Upper lobe of right lung (tissue), 1 donor: ENCODE results near the gene CYP2A13. TPM values are rescaled to one million over a fixed set of nuclear protein-coding genes. Genes with fewer than 3 reads are reported as not detected.
"Not testable (repeated sequence)": the region's sequence is repeated elsewhere in the genome, so short reads cannot be mapped to it uniquely, and the experiment has no call there.

Source experiments
- ATAC-seq: fragments of 200-7000 bp; cut with Tn5 transposase; one replicate; pipeline ENCODE4 v1.9.1; 2020; ENCODE audit warnings: mild to moderate bottlenecking, moderate library complexity
- DNase-seq: peaks from one replicate; pipeline ENCODE4 v3.0.0-alpha.2; 2020
- H3K27ac ChIP-seq: fragments of 200-600 bp; one replicate; pipeline ENCODE4 v1.8.0; 2022
- H3K27me3 ChIP-seq: fragments of 200-600 bp; one replicate; pipeline ENCODE4 v1.8.0; 2022; ENCODE audit warnings: mild to moderate bottlenecking
- H3K36me3 ChIP-seq: fragments of 200-600 bp; one replicate; pipeline ENCODE4 v1.8.0; 2022
- H3K4me1 ChIP-seq: fragments of 200-600 bp; one replicate; pipeline ENCODE4 v1.8.0; 2022
- H3K4me3 ChIP-seq: fragments of 200-600 bp; one replicate; pipeline ENCODE4 v1.8.0; 2022; ENCODE audit warnings: mild to moderate bottlenecking
- H3K9me3 ChIP-seq: fragments of 200-600 bp; one replicate; pipeline ENCODE4 v1.8.0; 2022
- CTCF ChIP-seq: fragments of 200-600 bp; IDR thresholded peaks from one replicate; pipeline ENCODE4 v1.8.0; 2022; ENCODE audit warnings: antibody characterized with exemption
- intact Hi-C: fragments of 100-400 bp; cut with DNase I; formaldehyde crosslinking; loops from one replicate; pipeline ENCODE4 v1.11.0; 2022
- total RNA-seq: library from RNA; stranded (reverse); fragmentation: NEBNext Ultra II Directional; extraction: Animal tissue kit (Norgen Biotek cat#: 25700); gene quantifications from one replicate; pipeline ENCODE4 v1.2.1, GENCODE V29; 2021
- donor health status: DM: no; HTN: yes; CAD: no; lungs with severe emphysema.

The CYP2A13 gene
- total RNA-seq, 1 donor from 2014 or later = not detected

GRCh38 chr19:41097302-41097701, 9.1 kb downstream of the CYP2A13 start:
- no peak for TF ChIP-seq CTCF
- Histone ChIP-seq H3K27me3 (no peaks in the 10 kb centered on the region), H3K36me3 (no peaks in the 10 kb centered on the region), H3K4me1 (no peaks in the 10 kb centered on the region), H3K9me3 (no peaks in the 10 kb centered on the region), H3K4me3 (no peak overlapping the region), H3K27ac (no peak overlapping the region)
- DNase-seq = no peak
- ATAC-seq = no peak
- intact Hi-C loops = no loop called here

- no peak for TF ChIP-seq CTCF
- DNase-seq = no peak
- no peaks in the 10 kb centered on the region for H3K4me1 ChIP-seq
- no peaks in the 10 kb centered on the region for H3K9me3 ChIP-seq
- H3K36me3 ChIP-seq = no peaks in the 10 kb centered on the region
- no peak overlapping the region for H3K27ac ChIP-seq
- intact Hi-C loops = no loop called here
- H3K27me3 ChIP-seq = no peaks in the 10 kb centered on the region
- no peak overlapping the region for H3K4me3 ChIP-seq
- no peak for ATAC-seq
Observed at GRCh38 chr19:41098762-41099161, 10.5 kb downstream of the CYP2A13 start.

GRCh38 chr19:41102210-41102609, 14.0 kb downstream of the CYP2A13 start:
- H3K4me3 ChIP-seq, ATAC-seq, H3K27ac ChIP-seq, H3K4me1 ChIP-seq, H3K27me3 ChIP-seq, intact Hi-C loops, DNase-seq, H3K36me3 ChIP-seq, H3K9me3 ChIP-seq: not testable (repeated sequence)

- intact Hi-C loops = no loop called here
- Histone ChIP-seq H3K9me3 (no peaks in the 10 kb centered on the region), H3K27ac (no peak overlapping the region), H3K27me3 (no peaks in the 10 kb centered on the region), H3K4me1 (no peaks in the 10 kb centered on the region), H3K36me3 (no peaks in the 10 kb centered on the region), H3K4me3 (no peak overlapping the region)
- no peak for TF ChIP-seq CTCF
- ATAC-seq (no peak), DNase-seq (no peak)
Observed at GRCh38 chr19:41106177-41106576, 17.9 kb downstream of the CYP2A13 start.

- no peak for TF ChIP-seq CTCF
- Histone ChIP-seq H3K36me3 (no peaks in the 10 kb centered on the region), H3K9me3 (no peaks in the 10 kb centered on the region), H3K27ac (no peak overlapping the region), H3K4me3 (no peak overlapping the region), H3K27me3 (no peaks in the 10 kb centered on the region), H3K4me1 (no peaks in the 10 kb centered on the region)
- DNase-seq = no peak
- intact Hi-C loops = no loop called here
- no peak for ATAC-seq
Observed at GRCh38 chr19:41111296-41111695, 23.0 kb downstream of the CYP2A13 start.

GRCh38 chr19:41111750-41112295, 23.6 kb downstream of the CYP2A13 start:
- H3K27ac ChIP-seq = no peak overlapping the region
- H3K4me3 ChIP-seq = no peak overlapping the region
- no peak for TF ChIP-seq CTCF
- DNase-seq = no peak
- H3K9me3 ChIP-seq = no peaks in the 10 kb centered on the region
- intact Hi-C loops = no loop called here
- no peaks in the 10 kb centered on the region for H3K36me3 ChIP-seq
- no peaks in the 10 kb centered on the region for H3K4me1 ChIP-seq
- no peaks in the 10 kb centered on the region for H3K27me3 ChIP-seq
- ATAC-seq = no peak
